AG10803 (cell line): ENCODE data around the gene FGF11.

ENCODE experiments used
- DNase-seq: peaks from one replicate; pipeline ENCODE4 v3.0.0; 2010; ENCODE audit warnings: low read depth
- H3K4me3 ChIP-seq: 2 replicates; pipeline ENCODE4 v1.5.1; 2011; ENCODE audit warnings: mild to moderate bottlenecking, low read length, control low read depth
- TF ChIP-seq, protein P1 (sequence below): conservative IDR thresholded peaks from 2 replicates; pipeline ENCODE4 v1.5.1; 2011; ENCODE audit warnings: mild to moderate bottlenecking, low read length, control low read depth, inconsistent platforms

Gene FGF11

DNA sequence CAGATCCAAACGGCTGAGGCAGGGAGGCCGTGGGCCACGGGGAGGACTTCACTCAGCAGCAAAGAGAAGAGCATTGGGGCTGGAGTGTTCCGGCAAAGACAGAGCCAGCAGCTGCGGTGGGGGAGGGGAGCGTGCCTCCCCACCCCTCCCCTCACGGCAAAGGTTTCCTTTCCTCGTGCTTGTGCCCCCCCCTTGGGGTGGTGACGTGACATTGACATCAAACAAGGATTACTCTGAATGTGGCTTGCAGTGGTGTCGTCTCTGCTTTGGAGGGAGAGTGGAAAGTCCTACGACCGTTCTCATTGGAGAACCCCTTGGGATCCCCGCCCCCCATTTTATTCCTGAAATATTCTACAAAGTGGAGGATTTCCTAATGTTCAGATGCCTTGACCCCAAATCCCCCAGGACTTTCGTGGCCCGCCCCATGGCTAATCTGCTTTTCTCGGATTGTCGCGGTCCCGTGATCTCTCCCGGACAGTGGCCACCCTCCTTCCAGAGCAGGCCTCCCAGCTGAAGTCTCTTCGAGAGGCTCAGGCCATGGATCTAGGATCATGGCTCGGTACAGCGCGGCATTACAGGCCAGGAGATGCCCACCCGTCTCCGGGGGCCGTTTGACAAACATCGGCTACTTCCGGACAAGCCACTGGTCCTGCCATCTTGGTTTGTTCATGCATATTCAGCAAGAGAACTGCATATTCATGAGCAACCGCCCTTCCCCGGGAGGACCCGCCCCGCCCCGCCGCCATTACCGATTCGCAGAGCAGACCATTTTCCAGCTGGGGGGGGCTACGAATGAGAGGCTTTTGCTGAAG, 44.1 kb downstream of the FGF11 start:
- peak; percentile 93 for DNase-seq
- TF ChIP-seq, protein P1, sequence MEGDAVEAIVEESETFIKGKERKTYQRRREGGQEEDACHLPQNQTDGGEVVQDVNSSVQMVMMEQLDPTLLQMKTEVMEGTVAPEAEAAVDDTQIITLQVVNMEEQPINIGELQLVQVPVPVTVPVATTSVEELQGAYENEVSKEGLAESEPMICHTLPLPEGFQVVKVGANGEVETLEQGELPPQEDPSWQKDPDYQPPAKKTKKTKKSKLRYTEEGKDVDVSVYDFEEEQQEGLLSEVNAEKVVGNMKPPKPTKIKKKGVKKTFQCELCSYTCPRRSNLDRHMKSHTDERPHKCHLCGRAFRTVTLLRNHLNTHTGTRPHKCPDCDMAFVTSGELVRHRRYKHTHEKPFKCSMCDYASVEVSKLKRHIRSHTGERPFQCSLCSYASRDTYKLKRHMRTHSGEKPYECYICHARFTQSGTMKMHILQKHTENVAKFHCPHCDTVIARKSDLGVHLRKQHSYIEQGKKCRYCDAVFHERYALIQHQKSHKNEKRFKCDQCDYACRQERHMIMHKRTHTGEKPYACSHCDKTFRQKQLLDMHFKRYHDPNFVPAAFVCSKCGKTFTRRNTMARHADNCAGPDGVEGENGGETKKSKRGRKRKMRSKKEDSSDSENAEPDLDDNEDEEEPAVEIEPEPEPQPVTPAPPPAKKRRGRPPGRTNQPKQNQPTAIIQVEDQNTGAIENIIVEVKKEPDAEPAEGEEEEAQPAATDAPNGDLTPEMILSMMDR: no peak
- peak overlapping the region; percentile 90 for H3K4me3 ChIP-seq

DNA sequence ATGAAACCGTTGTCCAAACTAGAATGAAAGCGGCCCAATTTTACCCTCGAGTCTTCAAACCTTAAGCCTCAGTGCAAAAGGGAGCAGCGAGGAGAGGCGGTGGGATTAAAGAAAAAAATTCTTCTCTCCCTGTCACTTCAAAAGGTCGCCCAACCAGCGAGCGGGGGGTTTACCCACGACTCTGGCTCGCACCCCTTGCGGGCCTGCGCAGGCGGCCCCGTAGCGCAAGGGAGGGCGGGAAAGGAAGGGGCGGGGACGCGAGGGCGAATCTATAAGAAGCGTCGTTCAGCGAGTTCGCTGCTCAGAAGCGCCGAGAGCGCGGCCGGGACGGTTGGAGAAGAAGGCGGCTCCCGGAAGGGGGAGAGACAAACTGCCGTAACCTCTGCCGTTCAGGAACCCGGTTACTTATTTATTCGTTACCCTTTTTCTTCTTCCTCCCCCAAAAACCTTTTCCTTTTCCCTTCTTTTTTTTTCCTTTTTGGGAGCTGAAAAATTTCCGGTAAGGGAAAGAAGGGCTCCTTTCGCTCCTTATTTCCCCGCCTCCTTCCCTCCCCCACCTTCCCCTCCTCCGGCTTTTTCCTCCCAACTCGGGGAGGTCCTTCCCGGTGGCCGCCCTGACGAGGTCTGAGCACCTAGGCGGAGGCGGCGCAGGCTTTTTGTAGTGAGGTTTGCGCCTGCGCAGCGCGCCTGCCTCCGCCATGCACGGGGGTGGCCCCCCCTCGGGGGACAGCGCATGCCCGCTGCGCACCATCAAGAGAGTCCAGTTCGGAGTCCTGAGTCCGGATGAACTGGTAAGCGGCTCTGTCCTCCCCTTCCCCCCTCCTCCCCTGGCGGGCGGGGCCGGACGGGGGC, 45.0 kb downstream of the FGF11 start, which contains the start of gene POLR2A:
Gene POLR2A, plus strand, starts transcription at position 300 of the 852 bp plus-strand sequence.
- DNase-seq: peak; percentile 98
- H3K4me3 ChIP-seq: peak within 1 kb of the TSS; percentile 90
- TF ChIP-seq, protein P1: no peak

DNA sequence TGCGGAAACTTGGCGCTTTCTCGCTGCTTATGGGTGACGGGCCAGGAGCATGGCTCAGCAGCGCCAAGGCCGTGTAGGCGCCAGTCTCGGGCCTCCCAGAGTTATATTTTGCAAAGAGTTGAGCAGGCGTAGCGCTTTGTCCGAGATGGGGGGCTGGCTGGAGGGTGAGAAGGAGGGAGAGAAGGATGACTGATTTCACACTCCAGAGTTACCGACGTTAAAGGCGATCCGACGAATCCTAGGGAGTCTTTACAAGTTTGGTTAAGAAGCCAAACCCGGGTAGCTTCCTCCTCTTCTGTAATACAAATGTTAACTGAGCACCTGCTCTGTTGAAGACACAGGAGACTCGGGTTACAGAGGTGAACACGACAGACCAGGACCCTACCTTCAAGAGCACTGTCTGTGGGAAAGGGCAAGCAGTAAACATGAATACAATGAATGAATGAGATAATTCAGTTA, 45.6 kb downstream of the FGF11 start:
- no peak for DNase-seq
- peak overlapping the region; percentile 89 for H3K4me3 ChIP-seq
- TF ChIP-seq, protein P1: no peak; the same call in 1 of the 2 replicates

DNA sequence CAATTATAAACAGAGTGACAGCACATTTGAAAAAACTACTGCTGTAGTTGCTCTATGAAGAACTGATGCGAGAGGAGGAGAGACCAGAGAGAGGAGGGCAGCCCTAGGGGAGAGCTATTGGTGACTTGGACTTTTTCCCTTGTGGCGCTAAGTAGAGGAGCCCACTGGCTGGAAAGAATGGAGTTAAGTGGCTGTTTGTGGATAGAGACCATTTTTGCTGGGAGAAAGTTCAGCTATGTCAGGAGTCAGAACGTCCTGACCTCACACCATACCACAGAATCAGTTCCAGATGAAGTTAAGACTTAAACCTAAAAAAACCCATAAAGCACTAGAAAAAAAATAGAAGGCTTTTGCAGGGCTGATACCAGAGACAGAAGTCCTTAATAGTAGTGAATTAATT, 46.9 kb downstream of the FGF11 start:
- peak overlapping the region; percentile 89 for H3K4me3 ChIP-seq
- TF ChIP-seq, protein P1: no peak
- DNase-seq: peak; percentile 72

DNA sequence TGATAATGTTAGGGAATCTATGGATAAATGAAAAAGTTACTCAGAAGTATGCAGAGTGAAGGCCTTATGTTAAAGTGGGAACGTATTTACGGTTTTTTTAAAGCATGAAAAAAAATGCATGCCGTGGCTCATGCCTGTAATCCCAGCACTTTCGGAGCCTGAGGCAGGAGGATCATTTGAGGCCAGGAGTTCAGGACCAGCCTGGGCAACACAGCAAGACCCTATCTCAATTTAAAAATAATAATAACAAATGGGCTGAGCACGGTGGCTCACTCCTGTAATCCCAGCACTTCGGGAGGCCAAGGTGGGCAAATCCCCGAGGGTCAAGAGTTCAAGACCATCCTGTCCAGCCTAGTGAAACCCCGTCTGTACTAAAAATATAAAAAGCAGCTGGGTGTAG, 50.8 kb downstream of the FGF11 start:
- no peak overlapping the region for H3K4me3 ChIP-seq
- no peak for DNase-seq
- TF ChIP-seq, protein P1: no peak

DNA sequence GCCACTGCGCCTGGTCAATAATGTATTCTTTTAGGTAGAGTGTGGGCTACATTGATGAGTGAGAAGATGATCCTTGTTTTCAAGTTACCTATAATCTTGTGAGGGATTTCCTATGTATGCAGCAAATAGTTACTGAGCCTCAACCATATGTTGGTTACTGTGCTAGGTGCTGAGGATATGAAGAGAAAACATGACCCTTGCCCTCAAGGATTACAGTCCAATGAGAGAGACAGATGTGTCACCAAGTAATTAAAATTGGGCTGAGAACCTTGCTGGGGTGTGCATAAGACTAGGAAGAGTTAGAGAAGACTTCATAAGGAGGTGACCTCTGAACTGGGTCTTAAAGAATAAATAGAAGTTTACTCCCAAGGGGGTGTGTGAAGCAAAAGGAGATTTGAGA, 52.3 kb downstream of the FGF11 start:
- DNase-seq: no peak
- TF ChIP-seq, protein P1: no peak

More for the DNA sequence above, 52.3 kb downstream of the FGF11 start:
- no peak overlapping the region for H3K4me3 ChIP-seq
